B cell (primary cell): ENCODE data around the gene TNIK. TPM values are rescaled to one million over a fixed set of nuclear protein-coding genes. Genes with fewer than 3 reads are reported as not detected.

Source experiments
- ATAC-seq: fragments of 200-7000 bp; cut with Tn5 transposase; one replicate; pipeline ENCODE4 v1.10.0; 2021; ENCODE audit warnings: low read depth, mild to moderate bottlenecking, moderate number of reproducible peaks, moderate library complexity
- CTCF ChIA-PET: fragments of 350-600 bp; sonication (Branson Sonifier 250); formaldehyde crosslinking; loops from one replicate; lab custom pipeline; 2021; ENCODE audit warnings: antibody characterized with exemption, inconsistent platforms; lab: Charles Lee
- POLR2A ChIA-PET: fragments of 350-600 bp; sonication (Branson Sonifier 250); formaldehyde crosslinking; loops from one replicate; lab custom pipeline; 2021; ENCODE audit warnings: antibody characterized with exemption; lab: Charles Lee
- DNase-seq: peaks from one replicate; pipeline ENCODE4 v3.0.0; 2013
- H2AFZ ChIP-seq: 2 replicates; pipeline ENCODE4 v1.6.1; 2012; ENCODE audit warnings: mild to moderate bottlenecking, low read depth, low read length; ENCODE audit not compliant: insufficient read depth, poor library complexity, severe bottlenecking
- H3K27ac ChIP-seq, 2 donors: 1 replicate in 1 of 2; 2 replicates in 1 of 2; pipeline ENCODE4 v1.5.1; 2012 to 2013; ENCODE audit warnings: low read length in 2 of 2, mild to moderate bottlenecking in 2 of 2, moderate library complexity in 1 of 2
- H3K27me3 ChIP-seq, 4 experiments: fragments of 200-600 bp in 1 of 4; sonication (generic) in 1 of 4; replicated peaks in 1 of 4; 1 replicate in 2 of 4; 2 replicates in 2 of 4; pipeline versions ENCODE4 v1.6.1 to v1.7.0; 2013 to 2016; ENCODE audit warnings: low read length in 3 of 4, mild to moderate bottlenecking in 2 of 4, mixed read lengths in 1 of 4, moderate library complexity in 1 of 4; ENCODE audit not compliant: insufficient read depth in 4 of 4, control insufficient read depth in 3 of 4; ENCODE audit errors: control extremely low read depth in 1 of 4
- H3K36me3 ChIP-seq, 2 experiments: replicated peaks in 1 of 2; 1 replicate in 1 of 2; 2 replicates in 1 of 2; pipeline versions ENCODE4 v1.6.1 to v1.7.1; 2013; ENCODE audit warnings: low read length in 1 of 2; ENCODE audit not compliant: insufficient read depth in 2 of 2, control insufficient read depth in 1 of 2; ENCODE audit errors: control extremely low read depth in 1 of 2, extremely low read depth in 1 of 2
- H3K4me1 ChIP-seq, 2 donors: fragments of 200-600 bp in 1 of 2; sonication (generic) in 1 of 2; 1 replicate in 1 of 2; 2 replicates in 1 of 2; pipeline versions ENCODE4 v1.5.1 to v1.6.1; 2013 to 2017; ENCODE audit warnings: low read length in 2 of 2; ENCODE audit not compliant: control insufficient read depth in 2 of 2, insufficient read depth in 2 of 2
- H3K4me2 ChIP-seq: replicated peaks from 2 replicates; pipeline ENCODE3; 2012; ENCODE audit warnings: mild to moderate bottlenecking, low read depth, low read length; ENCODE audit not compliant: poor library complexity, severe bottlenecking
- H3K4me3 ChIP-seq, 5 experiments: fragments of 200-600 bp in 1 of 5; sonication (generic) in 1 of 5; 1 replicate in 3 of 5; 2 replicates in 2 of 5; pipeline versions ENCODE4 v1.5.1 to v1.7.0; 2011 to 2016; ENCODE audit warnings: low read length in 4 of 5, mild to moderate bottlenecking in 4 of 5, low read depth in 2 of 5, control low read depth in 1 of 5, moderate library complexity in 1 of 5; ENCODE audit not compliant: insufficient read depth in 1 of 5; ENCODE audit errors: control extremely low read depth in 1 of 5, extremely low read depth in 1 of 5
- H3K79me2 ChIP-seq: fragments of 200-600 bp; sonication (generic); one replicate; pipeline ENCODE4 v1.6.0; 2016; ENCODE audit warnings: low read length; ENCODE audit not compliant: control insufficient read depth, insufficient read depth
- H3K9ac ChIP-seq: fragments of 200-600 bp; sonication (generic); 2 replicates; pipeline ENCODE4 v1.6.1; 2017; ENCODE audit warnings: mild to moderate bottlenecking, low read length, moderate library complexity
- H3K9me3 ChIP-seq, 3 donors: one replicate each; pipeline versions ENCODE4 v1.6.1 to v1.7.1; 2013; ENCODE audit warnings: low read length in 2 of 3; ENCODE audit not compliant: control insufficient read depth in 2 of 3, insufficient read depth in 1 of 3; ENCODE audit errors: control extremely low read depth in 1 of 3
- H4K20me1 ChIP-seq: 2 replicates; pipeline ENCODE4 v1.6.0; 2012; ENCODE audit warnings: mild to moderate bottlenecking, low read length; ENCODE audit not compliant: insufficient read depth, control insufficient read depth, poor library complexity, severe bottlenecking
- H3K27ac Mint-ChIP-seq: one replicate; pipeline ENCODE4 v1.8.0; 2021; ENCODE audit warnings: mixed read lengths
- H3K27me3 Mint-ChIP-seq: one replicate; pipeline ENCODE4 v1.8.0; 2021; ENCODE audit warnings: mixed read lengths
- H3K4me1 Mint-ChIP-seq: one replicate; pipeline ENCODE4 v1.8.0; 2021; ENCODE audit warnings: mixed read lengths
- H3K4me3 Mint-ChIP-seq: one replicate; pipeline ENCODE4 v1.8.0; 2021; ENCODE audit warnings: mixed read lengths
- H3K9me3 Mint-ChIP-seq: one replicate; pipeline ENCODE4 v1.8.0; 2022; ENCODE audit warnings: mixed read lengths; ENCODE audit not compliant: insufficient read depth
- CTCF ChIP-seq: fragments of 200-600 bp; IDR thresholded peaks from one replicate; pipeline ENCODE4 v1.8.0; 2022; ENCODE audit warnings: antibody characterized with exemption, mild to moderate bottlenecking
- EZH2 ChIP-seq: IDR thresholded peaks from 2 replicates; pipeline ENCODE4 v1.6.1; 2012; ENCODE audit warnings: borderline replicate concordance, low read depth, mild to moderate bottlenecking, moderate library complexity, low read length; ENCODE audit not compliant: insufficient read depth, poor library complexity, severe bottlenecking
- WGBS: methylation state at CpG from one replicate; pipeline ENCODE4 v1.1.5; 2013; ENCODE audit warnings: missing lambda C conversion rate; ENCODE audit not compliant: insufficient coverage; 5-methylcytosine and 5-hydroxymethylcytosine counted together
- intact Hi-C: fragments of 100-400 bp; cut with micrococcal nuclease; formaldehyde crosslinking; loops from one replicate; pipeline ENCODE4 v1.10.0; 2022
- polyA plus RNA-seq: library from polyadenylated mRNA; depleted of rRNA; stranded (reverse); fragments of >200 nt; gene quantifications from 2 replicates; pipeline ENCODE4 v1.2.3, GENCODE V29; 2012
- total RNA-seq, 2 donors: library from RNA; stranded (reverse); fragments of 120-200 nt in 1 of 2; gene quantifications; 1 replicate in 1 of 2; 2 replicates in 1 of 2; pipeline versions ENCODE4 v1.2.3 to v1.2.4, GENCODE V29; 2013 to 2022

The TNIK gene
- total and polyA plus RNA-seq, 2 donors (not counting 1 experiment from before 2014, with no cell fraction given) = 0.66 to 7.7 TPM

DNA sequence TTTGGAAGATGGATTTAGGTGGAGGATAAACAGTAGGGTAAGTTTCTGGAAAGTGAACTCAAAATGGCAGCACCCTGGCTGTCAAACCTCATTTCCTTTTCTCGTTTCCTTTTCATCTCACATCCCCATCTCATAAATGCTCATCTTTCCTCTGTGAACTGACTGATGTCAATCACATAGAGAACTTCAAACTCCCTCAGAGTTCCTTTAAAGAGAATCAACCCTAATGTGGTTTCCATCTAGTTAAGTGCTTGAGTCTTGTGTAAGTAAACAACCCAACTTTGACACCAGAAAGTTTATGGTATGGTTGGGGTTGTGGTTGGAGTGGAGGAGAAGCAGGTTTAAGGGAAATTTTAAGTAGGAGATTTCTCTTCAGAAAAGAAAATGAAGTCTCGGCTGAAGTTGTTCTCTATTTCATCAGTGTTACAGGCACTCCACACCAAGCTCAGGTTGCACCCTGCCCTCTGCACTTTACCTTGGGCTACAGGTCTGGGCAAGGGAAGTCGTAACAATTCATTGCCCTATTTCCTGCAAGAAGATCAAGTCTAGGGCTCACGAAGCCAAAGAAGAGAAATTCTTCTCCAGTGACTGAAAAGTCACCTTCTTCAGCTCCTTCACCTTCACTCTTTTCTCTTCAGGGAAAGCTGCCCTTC lies 34.4 kb upstream of the TNIK start:
- no peaks in the 10 kb centered on the region for H3K36me3 ChIP-seq
- no peak overlapping the region for H3K4me2 ChIP-seq
- H3K27ac Mint-ChIP-seq = no peak overlapping the region
- no peaks in the 10 kb centered on the region for H3K9me3 ChIP-seq
- H3K4me1 Mint-ChIP-seq = peaks cover 7% of the 10 kb centered on the region
- ChIA-PET POLR2A (no interaction called here), CTCF (no interaction called here)
- H3K4me3 Mint-ChIP-seq = no peak overlapping the region
- H3K27me3 Mint-ChIP-seq = no peaks in the 10 kb centered on the region
- H3K27me3 ChIP-seq = no peaks in the 10 kb centered on the region
- 100% methylated on average over 1 of the region's 4 CpGs for WGBS
- H3K27ac ChIP-seq = no peak overlapping the region
- H3K4me1 ChIP-seq = peaks cover 5% of the 10 kb centered on the region in 2 donors
- TF ChIP-seq EZH2 = no peak
- no peak for TF ChIP-seq CTCF
- DNase-seq (no peak), ATAC-seq (no peak)
- intact Hi-C loops = no loop called here
- H3K79me2 ChIP-seq = no peaks in the 10 kb centered on the region
- no peak overlapping the region for H3K9ac ChIP-seq
- no peaks in the 10 kb centered on the region for H3K9me3 Mint-ChIP-seq
- peak overlapping the region; percentile 16 for H2AFZ ChIP-seq
- no peaks in the 10 kb centered on the region for H4K20me1 ChIP-seq
- no peak overlapping the region for H3K4me3 ChIP-seq

- H3K27ac Mint-ChIP-seq = no peak overlapping the region
- no peaks in the 10 kb centered on the region for H3K27me3 Mint-ChIP-seq
- no peak for TF ChIP-seq EZH2
- no peak for TF ChIP-seq CTCF
- Histone ChIP-seq H2AFZ (peak overlapping the region; percentile 61), H3K79me2 (no peaks in the 10 kb centered on the region), H3K4me2 (peak overlapping the region; percentile 57), H3K4me3 (peak overlapping the region in 3 of 5 experiments; percentile 7 to 31 (median 27)), H3K36me3 (no peaks in the 10 kb centered on the region), H4K20me1 (no peaks in the 10 kb centered on the region), H3K4me1 (peaks cover 5% of the 10 kb centered on the region in 2 donors), H3K9ac (peak overlapping the region; percentile 40), H3K27me3 (no peaks in the 10 kb centered on the region), H3K27ac (peak overlapping the region in 1 of 2 donors; percentile 8), H3K9me3 (no peaks in the 10 kb centered on the region)
- ATAC-seq (no peak), DNase-seq (peak; percentile 11)
- intact Hi-C loops = no loop called here
- no peaks in the 10 kb centered on the region for H3K9me3 Mint-ChIP-seq
- peak overlapping the region; percentile 53 for H3K4me3 Mint-ChIP-seq
- WGBS = no CpG with 5 or more reads among the region's 2 CpGs
- H3K4me1 Mint-ChIP-seq = peaks cover 7% of the 10 kb centered on the region
- CTCF ChIA-PET = no interaction called here
- POLR2A ChIA-PET = no interaction called here
These were observed 31.2 kb upstream of the TNIK start for GRCh38 chr3:171491361-171491760.
